Left hindlimb (tissue), 1 donor: ENCODE data around the gene RASL11B.
A peak's percentile ranks its signal among the peaks of the same experiment; 100 is the strongest.

ENCODE experiments used
- DNase-seq: peaks from one replicate; pipeline ENCODE4 v3.0.0-alpha.2; 2018

Gene RASL11B

DNA sequence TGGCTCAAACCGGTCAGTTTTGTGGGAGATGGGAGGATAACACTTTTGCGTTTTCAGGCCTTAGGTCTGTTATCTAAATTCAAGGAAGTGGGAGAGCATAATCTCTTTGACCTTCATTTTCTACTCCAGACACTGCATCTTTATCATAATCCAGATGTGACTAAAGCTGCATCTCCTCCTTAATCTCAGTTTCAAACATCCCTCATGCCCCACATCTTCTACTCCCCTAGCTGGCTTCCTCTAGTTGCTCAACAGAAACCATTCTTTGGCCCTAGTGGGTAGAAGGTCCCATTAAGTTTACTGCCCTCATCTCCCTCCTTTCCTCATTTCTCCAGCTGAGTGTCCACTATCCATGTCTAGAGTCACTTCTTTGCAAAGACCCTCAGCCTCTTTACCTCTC lies 18.8 kb upstream of the RASL11B start:
- no peak for DNase-seq

DNA sequence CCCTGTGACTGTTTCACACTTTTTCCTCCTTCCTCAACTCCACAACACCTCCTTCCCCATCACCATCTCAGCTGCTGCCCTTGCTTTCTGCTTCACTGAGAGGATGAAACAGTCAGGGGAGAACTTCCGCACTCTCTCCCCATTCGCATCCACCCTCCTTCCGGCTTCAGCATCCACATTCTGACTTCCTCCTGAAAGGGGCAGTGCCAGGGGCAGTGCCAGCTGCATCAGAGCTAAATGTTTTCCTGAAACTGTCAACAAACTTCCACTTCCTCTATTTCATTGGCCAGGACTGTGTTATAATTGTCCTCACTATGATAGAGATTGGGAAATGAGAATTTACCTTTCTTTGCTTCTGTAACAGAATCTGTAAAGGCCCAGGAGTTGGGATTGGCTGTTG lies 18.2 kb upstream of the RASL11B start:
- DNase-seq: no peak

DNA sequence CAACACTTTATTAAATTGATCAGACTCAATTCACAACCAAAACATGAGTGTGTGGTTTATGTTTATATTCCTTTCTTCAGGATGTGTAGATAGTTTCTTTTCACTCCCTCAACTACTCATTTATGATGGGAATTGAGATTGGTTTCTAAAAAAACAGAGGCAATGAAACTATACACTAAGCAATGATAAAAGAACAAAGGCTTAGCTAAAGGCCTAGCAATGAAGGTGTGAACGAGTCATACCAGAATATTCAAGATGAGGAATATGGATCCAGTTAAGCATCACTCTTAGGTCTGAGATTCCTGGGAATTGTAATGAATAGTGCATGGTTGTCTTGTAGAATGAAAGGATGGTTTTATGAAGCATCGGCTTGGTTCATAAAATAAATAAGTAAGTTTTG lies 17.5 kb upstream of the RASL11B start:
- DNase-seq: no peak

DNA sequence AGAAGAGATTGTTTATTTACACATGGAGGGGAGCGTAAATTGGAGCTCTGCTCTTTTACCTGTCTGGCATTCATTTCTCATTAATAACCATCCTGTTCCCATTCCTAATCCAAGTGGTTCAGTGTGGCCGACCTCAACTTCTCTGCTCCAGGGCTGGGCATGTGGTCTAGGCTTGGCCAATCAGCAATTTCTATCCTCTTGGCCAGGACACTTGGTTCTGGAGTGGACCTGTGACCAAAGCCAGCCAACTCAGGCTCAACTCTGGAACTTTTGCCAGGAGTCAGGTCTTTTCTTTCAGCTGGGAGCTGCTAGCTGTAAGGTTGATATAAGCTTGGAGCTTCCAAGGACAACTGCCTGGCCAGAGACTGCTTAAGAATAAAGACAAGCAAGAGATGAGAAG lies 15.6 kb upstream of the RASL11B start:
- DNase-seq: no peak

DNA sequence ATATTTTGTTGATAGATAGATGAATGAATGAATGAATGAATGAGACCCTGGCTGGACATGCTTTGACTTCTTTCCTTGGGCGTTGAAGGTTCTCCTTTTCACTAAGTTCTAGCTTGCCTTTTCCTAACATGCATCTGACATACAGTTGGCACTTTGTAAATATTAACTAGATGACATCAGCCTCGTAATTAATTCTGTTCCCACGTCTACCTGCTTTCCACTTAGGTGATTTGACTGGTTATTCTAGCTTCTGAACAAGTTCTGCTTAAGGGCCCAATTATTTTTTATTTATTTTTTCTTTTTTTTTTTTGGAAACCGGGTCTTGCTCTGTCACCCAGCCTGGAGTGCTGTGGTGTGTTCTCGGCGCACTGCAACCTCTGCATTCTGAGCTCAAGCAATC lies 13.9 kb upstream of the RASL11B start:
- DNase-seq: no peak

DNA sequence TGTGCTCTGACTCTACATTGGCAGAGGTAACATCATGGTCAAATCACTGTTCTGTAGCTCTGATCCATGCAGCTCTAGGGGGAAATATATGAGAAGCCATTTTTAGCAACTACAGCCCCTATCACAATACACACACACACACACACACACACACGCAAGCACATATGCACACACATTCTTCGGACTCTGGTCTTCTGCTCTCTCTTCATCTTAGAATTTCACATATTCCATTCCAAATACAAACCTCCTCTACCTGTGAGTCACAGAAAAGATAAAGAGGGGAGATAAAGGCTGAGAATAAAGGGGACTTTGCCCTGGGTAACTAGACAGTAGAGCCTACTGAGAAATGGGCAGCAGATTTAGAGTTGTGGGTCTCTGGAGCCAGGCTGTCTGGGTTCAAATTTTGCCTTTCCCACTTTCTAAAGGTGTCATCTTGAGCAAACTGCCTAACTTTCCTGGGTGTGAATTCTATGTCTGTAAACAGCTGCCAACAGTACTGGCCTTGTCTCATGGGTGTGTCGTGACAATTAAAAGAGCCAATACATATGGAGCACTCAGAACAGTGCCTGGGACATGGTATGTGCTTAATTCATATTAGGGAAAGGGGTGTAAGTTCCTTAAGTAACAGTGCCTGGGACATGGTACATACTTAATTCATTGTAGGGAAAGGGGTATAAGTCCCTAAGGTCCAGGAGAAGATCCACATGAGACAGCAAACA lies 11.6 kb upstream of the RASL11B start:
- no peak for DNase-seq

DNA sequence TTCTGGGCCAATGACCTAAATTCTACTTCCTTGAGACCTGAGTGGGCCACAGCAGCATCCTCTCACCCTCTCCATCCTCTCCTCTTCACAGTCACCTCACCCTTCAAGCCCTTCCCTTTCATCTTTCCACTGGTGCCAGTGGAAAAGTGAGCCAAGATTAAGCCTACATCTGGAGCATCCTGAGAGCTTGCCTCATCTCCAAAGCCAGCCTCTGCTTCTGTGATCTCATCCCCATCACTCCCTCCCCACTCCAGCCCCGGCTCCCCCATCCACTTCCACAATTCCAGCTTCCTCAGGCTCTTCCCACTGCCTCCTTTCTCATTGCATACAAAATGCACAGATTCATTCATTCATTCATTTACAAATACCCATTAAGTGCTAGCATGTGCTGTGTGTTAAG lies 10.1 kb upstream of the RASL11B start:
- DNase-seq: no peak

DNA sequence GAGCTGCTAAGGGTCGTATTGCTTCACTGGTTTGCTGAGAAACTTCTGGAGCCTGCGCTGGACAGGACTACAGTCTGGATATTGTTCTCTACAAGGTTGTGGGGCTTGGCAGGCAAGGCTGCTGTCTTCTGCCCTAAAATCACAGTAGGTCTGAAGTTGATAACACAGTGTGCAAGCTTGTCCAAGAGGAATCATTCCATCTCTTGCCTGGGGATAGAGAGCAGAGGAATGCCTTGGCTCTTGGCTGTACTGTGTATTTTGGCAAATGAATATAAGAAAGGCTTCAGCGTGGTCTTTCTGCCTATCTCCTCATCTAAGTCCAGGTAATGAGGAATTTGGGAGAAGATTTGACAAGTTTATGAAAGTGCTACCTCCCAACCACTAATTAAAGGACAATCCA lies 9.4 kb upstream of the RASL11B start:
- DNase-seq: no peak

DNA sequence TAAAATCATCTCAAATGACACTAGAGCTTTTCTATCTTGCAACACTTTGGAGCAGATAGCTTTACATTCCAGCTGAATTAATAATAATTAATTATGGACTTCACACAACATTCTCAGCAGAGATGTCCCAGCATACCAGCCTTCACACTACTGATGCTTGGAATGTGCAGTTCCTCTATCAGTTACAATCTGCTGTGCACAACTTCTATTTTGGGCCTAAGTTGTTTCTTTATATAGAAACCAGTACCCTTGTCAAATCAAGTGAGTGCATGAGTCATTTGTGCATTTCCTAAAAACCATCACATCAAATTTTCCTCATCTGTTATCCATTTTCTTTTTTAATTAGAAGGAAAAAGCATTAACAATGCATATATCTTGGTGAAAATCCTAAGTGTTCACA lies 8.8 kb upstream of the RASL11B start:
- no peak for DNase-seq

DNA sequence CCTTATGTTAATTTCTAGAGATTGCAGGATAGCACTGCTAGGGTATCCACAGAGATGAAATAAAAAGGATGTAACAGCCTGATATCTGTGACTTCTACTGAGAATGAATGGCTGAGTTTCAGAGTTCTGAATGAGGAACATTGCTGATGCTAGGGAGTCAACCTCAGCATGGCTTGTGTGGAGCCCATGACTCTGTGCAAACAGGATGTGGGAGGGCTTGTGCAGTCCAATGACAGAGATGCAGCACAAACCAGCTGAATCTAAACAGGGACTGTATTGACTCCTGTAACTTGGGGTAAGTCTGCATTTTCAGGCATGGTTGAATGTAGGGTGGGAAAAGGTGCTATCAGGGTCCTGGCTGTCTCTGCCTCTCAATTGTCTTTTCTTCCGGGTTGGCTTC lies 5.3 kb upstream of the RASL11B start:
- no peak for DNase-seq

DNA sequence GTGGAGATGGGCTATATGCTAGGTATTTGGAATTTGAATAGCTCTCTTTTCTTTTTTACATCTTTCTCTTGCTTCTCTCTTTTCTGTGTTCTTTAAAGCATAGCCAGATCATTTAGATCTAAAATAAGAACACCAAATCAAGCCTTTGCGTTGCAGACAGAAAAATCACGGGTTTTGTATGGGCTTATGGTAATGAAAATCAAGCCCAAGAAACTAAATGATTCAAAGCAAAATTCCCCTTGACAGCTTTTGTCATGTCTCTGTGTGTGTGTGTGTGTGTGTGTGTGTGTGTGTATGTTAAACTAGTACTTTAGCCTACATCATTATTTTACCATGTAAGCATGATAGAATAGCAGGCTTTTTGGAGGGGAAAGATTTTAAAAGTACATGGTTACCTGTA lies 1.8 kb upstream of the RASL11B start:
- no peak for DNase-seq

DNA sequence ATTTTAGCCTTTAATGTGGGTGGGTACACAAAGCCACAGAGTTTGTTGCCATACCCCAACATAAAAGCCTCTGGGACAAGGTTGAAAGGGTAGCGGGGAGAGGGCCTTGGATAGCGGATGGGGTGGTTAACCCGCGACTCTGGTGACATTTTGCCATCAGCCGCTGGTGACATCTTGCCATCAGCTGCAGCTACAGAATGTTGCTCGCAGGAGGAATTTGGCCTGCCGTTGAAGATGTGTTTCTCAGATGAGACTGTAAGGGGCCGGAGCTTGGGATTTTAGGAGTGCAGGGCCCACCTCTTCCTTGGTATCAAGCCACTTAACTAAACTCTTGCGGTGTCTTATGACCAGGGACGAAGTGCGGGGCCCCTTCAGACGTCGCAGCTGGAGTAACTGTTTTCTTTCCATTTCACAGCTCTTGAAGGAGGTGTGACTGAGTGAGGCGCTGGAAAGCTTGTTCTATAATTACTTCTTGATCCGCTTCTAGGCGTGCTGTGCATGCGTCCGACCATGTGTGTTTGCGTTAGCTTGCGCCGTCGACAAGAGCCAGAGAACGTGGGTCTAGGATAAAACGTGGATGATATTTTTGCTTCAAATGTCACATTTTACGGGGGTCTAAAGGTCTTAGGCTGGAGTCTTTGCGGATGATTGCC lies 820 bp upstream of the RASL11B start:
- DNase-seq: peak; percentile 53

DNA sequence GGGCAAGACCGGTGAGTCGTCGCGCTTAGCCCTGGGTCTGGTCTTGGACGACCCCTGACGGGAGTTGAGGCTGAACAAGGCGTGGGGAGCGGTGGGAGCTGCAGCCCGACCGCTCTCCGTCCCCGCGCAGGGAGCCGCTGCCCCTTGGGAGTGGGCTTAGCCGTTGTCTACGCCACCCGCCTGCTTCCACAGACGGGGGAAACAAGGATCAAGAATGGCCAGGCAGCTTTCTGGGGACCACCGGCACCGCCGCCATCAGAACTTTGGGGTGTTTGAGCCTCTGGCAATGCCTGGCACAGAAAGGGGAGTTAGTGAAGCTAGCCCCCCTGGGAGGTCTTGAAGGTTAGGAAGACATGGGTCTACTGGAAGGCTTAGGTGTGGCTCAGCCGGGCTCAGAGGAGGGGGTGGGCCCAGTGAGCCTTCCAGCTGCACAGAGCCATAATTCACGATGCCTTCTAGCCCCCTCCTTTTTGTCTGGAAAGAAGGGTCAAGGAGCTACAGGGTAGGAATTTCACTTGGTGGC lies 583 bp downstream of the RASL11B start:
- no peak for DNase-seq

DNA sequence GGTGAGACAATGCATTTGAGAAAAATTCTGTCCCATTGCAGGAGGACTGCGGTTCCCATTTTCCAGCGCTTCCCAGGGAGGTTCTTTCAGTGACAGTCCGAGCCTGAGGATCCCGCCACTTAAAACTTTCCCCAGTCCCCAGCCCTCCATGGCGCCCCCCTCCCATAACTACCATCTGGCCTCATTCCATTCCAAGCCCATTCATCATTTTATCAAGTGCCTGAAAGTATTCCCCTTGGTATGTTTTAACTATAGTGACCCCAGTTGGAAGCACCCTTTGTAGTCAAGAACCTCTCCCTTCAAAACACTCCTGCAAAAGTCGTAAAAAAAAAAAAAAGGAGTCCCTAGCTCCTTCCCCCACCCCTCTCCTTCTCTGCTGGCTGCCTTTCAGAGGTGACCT lies 1.2 kb downstream of the RASL11B start:
- DNase-seq: no peak

DNA sequence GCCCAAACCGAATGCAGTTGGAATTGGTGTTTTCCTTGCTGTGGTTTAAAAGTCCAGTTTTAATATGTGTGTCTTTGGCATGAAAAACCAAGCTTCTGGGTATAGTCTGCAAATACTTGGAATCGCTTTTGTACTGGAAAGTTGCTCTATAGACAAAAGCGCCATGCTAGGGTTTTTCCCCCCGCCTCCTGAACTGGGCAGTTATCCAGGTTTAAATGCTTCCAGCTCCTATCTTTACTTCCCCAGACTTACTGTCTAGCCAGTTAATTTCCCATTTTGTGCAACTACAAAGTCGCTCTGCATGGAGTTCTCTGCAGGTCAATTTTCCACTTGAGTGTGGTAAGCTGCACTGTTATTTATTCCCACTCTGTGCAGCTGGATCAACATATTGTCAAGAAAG lies 2.7 kb downstream of the RASL11B start:
- DNase-seq: peak; percentile 83

DNA sequence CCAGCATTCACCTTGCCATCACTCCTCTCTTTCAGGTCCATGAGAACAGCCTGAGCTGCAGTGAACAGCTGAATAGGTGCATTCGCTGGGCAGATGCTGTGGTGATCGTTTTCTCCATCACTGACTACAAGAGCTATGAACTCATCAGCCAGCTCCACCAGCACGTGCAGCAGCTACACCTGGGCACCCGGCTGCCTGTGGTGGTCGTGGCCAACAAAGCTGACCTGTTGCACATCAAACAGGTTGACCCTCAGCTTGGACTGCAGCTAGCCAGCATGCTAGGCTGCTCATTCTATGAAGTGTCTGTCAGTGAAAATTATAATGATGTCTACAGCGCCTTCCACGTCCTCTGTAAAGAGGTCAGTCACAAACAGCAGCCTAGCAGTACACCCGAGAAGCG lies 3.2 kb downstream of the RASL11B start:
- no peak for DNase-seq

DNA sequence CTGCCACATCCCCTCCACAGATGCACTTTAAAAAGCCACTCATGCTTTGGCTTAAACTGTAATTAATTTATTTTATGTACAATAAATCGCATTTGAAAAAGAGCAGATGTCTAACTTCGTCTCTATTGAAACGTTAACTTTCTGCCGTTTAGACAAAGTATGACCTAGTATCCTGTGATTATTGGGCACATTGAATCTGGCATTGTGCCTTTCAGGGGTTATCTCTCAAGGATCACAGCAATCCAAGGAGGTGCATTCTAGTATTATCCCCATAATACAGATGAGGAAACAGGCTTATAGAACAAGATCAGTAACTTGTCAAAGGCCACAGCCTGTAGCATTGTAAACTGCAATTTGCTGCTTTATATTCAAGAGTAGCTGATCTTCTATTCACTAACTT lies 4.6 kb downstream of the RASL11B start:
- no peak for DNase-seq

DNA sequence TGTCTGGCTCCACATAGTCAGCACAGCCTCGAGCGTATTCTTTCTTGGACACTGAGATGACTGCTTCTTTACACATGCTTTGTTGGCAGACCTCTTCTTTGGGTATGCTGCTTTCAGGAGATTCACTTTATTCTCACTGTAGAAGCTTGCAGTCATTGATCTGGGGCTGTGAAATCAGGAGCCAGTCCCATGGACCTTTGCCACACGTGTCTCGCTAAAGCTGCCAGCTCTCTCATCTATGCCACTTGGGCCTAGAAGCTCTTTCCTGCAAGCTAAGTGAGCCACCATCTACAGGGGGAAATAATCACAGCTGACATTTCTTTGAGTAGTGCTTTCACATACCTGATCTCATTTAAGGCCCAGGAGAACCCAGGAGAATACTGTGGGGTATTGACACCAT lies 5.0 kb downstream of the RASL11B start:
- no peak for DNase-seq

DNA sequence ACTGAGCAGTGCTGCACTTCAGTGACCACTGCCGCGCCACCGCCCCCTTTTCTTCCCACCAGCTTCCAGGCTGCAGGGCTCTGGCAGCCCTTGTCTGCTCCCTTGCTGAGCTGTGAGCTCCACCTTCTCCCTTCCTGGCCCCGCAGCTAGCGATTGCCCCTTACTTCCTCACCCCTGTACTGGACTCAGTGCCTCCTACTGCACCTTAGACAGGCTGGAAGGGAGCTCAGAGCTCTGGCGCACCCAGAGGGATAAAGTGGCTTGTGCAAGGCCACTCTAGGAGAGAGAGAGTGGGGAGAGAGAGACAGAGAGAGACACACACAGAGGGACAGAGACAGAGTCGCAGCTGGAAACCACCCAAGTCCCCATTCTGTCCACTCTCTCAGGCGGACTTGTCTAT lies 6.0 kb downstream of the RASL11B start:
- peak; percentile 52 for DNase-seq

DNA sequence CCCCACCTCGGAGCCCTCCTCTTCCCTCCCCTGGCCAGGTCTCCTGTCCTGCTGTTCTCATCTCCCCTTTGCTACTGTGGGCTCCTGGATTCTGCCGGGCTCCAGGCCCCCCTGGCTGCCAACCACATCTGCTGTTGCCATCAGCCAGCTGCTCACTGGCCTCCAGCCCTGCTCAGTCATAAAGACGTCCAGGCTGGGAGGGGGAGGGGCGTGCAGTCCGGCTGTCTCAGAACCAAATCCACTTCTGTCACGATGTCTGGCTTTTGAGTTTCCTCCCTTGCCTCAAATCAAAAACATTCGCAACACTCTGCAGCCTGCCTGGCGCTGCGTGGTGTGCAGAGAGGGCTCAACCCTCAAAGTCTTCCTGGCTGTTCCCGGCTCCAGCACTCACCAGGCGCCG lies 7.1 kb downstream of the RASL11B start:
- peak; percentile 91 for DNase-seq

DNA sequence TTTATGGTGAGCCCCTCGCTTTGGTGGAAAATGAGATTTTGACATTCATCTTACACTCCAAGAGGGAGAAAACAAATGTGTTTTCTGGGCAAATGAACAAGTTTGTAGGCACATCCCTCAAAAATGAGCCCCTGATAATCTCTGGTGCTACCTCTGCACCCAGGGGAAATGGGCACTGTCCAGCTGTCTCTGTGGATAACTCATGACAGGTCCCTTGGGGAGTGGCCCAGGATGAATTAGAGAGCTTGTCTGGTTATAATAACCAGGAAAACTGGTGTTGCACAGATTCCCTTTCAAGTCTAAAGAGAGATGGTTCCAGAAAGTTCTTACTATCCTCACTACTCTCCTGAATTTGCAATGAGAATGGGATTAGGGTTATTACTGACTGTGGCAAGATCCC lies 7.5 kb downstream of the RASL11B start:
- no peak for DNase-seq

DNA sequence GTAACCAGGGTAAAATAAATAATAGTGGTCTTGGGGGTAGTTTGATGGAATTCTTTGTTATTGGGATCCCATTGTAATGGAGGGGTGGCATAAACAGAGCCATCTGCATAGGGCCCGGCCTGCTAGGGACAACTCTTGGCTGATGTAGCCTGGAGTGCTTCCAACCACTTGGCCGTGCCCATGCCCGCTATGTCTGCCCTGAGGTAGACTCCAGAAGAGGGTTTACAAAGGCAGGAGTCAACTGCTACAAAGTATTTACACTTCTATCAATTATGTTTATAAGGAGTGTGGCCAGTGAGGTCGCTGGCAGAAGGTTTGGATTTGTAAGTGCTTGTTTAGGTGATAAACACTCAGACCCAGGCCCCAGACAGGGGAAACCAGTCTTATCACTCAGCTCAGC lies 8.1 kb downstream of the RASL11B start:
- no peak for DNase-seq

DNA sequence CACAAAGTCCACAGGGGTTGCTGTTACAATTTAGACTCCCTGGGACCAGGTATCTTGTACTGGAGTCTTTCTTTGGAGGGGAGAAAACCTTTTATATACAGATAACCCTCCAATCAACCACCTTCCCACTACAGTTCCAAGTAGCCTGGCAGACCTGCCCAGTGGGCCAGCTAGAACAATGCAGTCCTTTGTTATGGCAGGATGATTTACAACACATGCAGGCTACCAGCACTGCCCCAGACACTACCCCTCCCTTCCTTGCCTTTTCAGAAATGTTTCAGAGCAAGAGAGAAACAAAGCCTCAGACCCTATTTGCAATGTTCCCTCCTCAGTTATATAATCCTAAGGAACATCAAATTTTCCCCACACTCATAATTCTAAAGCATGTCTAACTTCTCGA lies 11.1 kb downstream of the RASL11B start:
- no peak for DNase-seq

DNA sequence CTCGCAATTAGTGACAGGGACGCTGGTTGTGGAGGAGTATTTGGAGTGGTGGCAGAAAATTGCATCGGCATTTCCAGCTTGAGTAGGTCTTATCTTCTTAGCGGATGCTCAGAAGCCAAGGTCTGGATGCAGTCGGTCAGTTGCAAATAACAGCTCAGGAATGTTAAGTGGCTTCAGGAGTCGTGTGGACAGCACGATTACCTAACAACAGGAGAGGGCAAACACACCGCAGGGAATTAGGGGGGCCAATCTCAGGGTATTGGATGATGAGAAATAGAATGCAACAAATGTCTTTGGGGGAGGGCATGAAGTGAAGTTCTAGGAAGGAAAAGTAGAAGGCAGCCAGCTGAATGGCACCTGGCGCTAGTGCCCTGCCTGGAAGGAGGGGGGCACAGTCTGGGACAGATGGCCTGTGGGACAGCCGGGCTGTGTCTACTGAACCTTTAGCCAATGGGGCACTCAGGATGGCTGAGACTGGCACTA lies 11.8 kb downstream of the RASL11B start:
- no peak for DNase-seq

DNA sequence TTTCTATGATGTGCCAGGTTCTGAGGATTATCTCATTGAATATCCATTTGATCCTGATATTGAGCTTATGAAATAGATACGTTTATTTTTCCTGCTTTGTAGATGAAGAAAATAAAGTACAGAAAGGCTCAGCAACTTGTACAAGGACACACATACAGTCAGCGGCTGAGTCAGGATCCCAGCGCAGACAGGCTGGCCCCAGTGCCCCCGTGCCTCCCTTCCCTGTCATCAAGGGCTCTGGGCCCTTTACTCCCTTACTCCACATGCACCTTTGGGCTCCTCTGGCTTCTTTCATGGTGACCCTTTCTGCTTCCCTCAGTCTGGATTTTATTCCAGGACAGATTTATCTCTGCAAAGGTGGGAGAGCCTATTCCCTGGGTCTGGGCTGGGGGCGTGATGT lies 12.8 kb downstream of the RASL11B start:
- DNase-seq: no peak
